HL-60/S4 (cell line): ENCODE results near the gene TPI1.
"Not testable (repeated sequence)": the region's sequence is repeated elsewhere in the genome, so short reads cannot be mapped to it uniquely, and the experiment has no call there.

ENCODE experiments used
- in situ Hi-C: fragments of 300-500 bp; cut with MboI; formaldehyde crosslinking; loops from 2 replicates; pipeline ENCODE4 v1.14.3; 2022; ENCODE audit warnings: low sequenced_read_pairs

Gene TPI1

GRCh38 chr12:6889775-6890573 lies 22.6 kb downstream of the TPI1 start:
- in situ Hi-C loops: not testable (repeated sequence)

GRCh38 chr12:6890789-6891645 lies 23.7 kb downstream of the TPI1 start:
- in situ Hi-C loops: no loop called here

- in situ Hi-C loops: no loop called here
Observed at GRCh38 chr12:6891646-6892001, 24.3 kb downstream of the TPI1 start.

GRCh38 chr12:6892683-6893082 lies 25.4 kb downstream of the TPI1 start:
- in situ Hi-C loops: not testable (repeated sequence)

- in situ Hi-C loops: no loop called here
Observed at GRCh38 chr12:6894321-6894720, 27.0 kb downstream of the TPI1 start.

GRCh38 chr12:6896846-6897435 lies 29.6 kb downstream of the TPI1 start:
- in situ Hi-C loops: no loop called here

GRCh38 chr12:6899427-6899826 lies 32.1 kb downstream of the TPI1 start:
- in situ Hi-C loops: no loop called here

- in situ Hi-C loops: no loop called here
Observed at GRCh38 chr12:6899837-6900519, 32.6 kb downstream of the TPI1 start.

- in situ Hi-C loops: no loop called here
Observed at GRCh38 chr12:6902448-6902847, 35.1 kb downstream of the TPI1 start.

- in situ Hi-C loops: no loop called here
Observed at GRCh38 chr12:6903722-6904121, 36.4 kb downstream of the TPI1 start.

- in situ Hi-C loops: no loop called here
Observed at GRCh38 chr12:6904280-6905276, 37.2 kb downstream of the TPI1 start, which contains the start of gene LRRC23. LRRC23 (plus strand) TSS chr12:6904822; CDS start chr12:6905634, 812 bp downstream.

GRCh38 chr12:6905414-6906040 lies 38.2 kb downstream of the TPI1 start:
- in situ Hi-C loops: no loop called here

GRCh38 chr12:6908141-6908540 lies 40.8 kb downstream of the TPI1 start:
- in situ Hi-C loops: not testable (repeated sequence)

GRCh38 chr12:6909421-6910145 lies 42.3 kb downstream of the TPI1 start:
- in situ Hi-C loops: no loop called here

- in situ Hi-C loops: no loop called here
Observed at GRCh38 chr12:6912164-6912935, 45.0 kb downstream of the TPI1 start.

GRCh38 chr12:6914246-6914946 lies 47.1 kb downstream of the TPI1 start, which contains the start of gene ENO2:
ENO2 (plus strand) TSS chr12:6914580; CDS start chr12:6915833, 1,253 bp downstream.
- in situ Hi-C loops: no loop called here
